Spleen (tissue), 7 donors: Measurements from ENCODE around the gene DESI1.

ENCODE experiments used
- POLR2A ChIP-seq, 3 donors: fragments of 450-650 bp; IDR thresholded peaks; one replicate each; pipeline ENCODE4 v1.5.1; 2017; ENCODE audit warnings: antibody characterized with exemption in 3 of 3, mild to moderate bottlenecking in 1 of 3
- TF ChIP-seq, protein P1 (sequence below), 11 experiments: fragments of 200-600 bp in 7 of 11; fragments of 450-650 bp in 4 of 11; sonication (generic) in 4 of 11; IDR thresholded peaks in 8 of 11; conservative IDR thresholded peaks in 3 of 11; 1 replicate in 7 of 11; 2 replicates in 4 of 11; pipeline versions ENCODE4 v1.4.0 to v1.8.0; 2016 to 2021; ENCODE audit warnings: antibody characterized with exemption in 11 of 11, inconsistent platforms in 4 of 11, mild to moderate bottlenecking in 1 of 11
- donor health status: DM: no; HTN: no; CAD: no; lungs with moderate emphysema.
- donor health status: DM: no; HTN: no; CAD: no.
- donor health status: DM: no; HTN: no; CAD: no.

DNA sequence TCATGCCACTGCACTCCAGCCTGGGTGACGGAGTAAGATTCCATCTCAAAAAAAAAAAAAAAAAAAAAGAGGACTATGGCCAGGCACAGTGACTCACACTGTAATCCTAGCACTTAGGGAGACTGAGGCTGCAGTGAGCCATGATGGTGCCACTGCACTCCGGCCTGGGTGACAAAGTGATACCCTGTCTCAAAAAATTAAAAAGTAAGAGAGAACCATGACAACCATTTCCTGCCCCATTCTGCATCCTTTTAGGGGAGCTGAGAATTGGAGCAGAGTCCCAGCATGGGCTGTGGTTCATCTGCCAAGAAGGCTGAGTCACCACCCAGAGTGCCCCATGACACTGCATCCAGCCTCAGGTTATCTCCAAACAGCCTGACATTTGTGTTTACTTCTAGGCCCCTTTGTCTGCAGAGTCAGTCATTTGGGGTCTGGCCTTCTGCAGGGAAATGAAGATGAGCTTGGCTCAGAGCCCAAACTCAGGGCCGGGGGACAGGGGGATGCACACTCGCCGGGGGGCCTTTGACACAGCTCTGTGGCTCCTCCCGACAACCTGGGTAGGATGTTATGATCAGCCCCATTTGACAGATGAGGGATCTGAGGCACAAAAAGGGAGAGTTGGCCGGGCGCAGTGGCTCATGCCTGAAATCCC is 55.3 kb downstream of the DESI1 start:
- no peak for TF ChIP-seq POLR2A (IDR thresholded peaks at IDR 0.05)
- TF ChIP-seq, protein P1, sequence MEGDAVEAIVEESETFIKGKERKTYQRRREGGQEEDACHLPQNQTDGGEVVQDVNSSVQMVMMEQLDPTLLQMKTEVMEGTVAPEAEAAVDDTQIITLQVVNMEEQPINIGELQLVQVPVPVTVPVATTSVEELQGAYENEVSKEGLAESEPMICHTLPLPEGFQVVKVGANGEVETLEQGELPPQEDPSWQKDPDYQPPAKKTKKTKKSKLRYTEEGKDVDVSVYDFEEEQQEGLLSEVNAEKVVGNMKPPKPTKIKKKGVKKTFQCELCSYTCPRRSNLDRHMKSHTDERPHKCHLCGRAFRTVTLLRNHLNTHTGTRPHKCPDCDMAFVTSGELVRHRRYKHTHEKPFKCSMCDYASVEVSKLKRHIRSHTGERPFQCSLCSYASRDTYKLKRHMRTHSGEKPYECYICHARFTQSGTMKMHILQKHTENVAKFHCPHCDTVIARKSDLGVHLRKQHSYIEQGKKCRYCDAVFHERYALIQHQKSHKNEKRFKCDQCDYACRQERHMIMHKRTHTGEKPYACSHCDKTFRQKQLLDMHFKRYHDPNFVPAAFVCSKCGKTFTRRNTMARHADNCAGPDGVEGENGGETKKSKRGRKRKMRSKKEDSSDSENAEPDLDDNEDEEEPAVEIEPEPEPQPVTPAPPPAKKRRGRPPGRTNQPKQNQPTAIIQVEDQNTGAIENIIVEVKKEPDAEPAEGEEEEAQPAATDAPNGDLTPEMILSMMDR (IDR thresholded peaks at IDR 0.05 in 8 of 11, conservative IDR thresholded peaks at IDR 0.05 in 3 of 11), result no peak
